ENCODE results near the gene COL23A1. TPM values are rescaled to one million over a fixed set of nuclear protein-coding genes. Genes with fewer than 3 reads are reported as not detected.

Gene COL23A1
- polyA plus RNA-seq, 2 of the 4 experiments (the other 2 are of a cell fraction) = not detected

DNA sequence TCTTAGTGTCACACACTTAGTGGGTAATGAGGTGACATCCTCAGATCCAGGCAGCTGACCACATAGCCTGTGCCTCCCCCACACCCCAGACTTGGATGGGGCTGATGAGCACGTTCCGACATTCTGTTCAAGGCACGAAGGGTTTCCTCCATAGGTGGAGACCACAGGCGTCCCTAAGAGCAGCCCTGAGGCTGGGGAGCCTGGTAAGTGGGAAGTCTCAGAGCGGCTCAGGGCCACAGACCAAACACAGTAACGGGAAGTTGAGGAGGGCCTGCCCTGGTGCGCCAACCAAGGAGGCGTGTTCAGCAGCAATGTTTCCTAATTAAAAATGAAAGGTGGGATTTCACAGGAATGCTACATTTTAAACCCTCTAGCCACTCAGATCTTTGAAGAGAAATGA is 255.3 kb downstream of the COL23A1 start (continued):
- TF ChIP-seq ATOH8 (CRISPR knock-in tag; IDR thresholded peaks at IDR 0.05; ENCODE audit: low read depth) = no peak
- no peak for TF ChIP-seq EHMT2 (IDR thresholded peaks at IDR 0.05; ENCODE audit: low read depth)

- CTCF ChIA-PET = no interaction called here
- no peak for ATAC-seq
These were observed 256.2 kb downstream of the COL23A1 start for GRCh38 chr5:178333821-178334481.

GRCh38 chr5:178332210-178332641 is 258.0 kb downstream of the COL23A1 start:
- CTCF ChIA-PET = no interaction called here
- no peak for FAIRE-seq
- ATAC-seq = no peak
- no peak overlapping the region for H3K27ac ChIP-seq
- H3K4me2 ChIP-seq = no peak overlapping the region
- DNase-seq (ENCODE audit: low read depth in 1 of 2, low spot score in 1 of 2) = no peak
- H3K9me3 ChIP-seq = no peaks in the 10 kb centered on the region
- H3K4me3 ChIP-seq = no peak overlapping the region
- 58% methylated on average over 6 of the region's 7 CpGs for WGBS (ENCODE audit: missing lambda C conversion rate)
- no peaks in the 10 kb centered on the region for H3K4me1 ChIP-seq
- TF ChIP-seq NFE2L2 (conservative IDR thresholded peaks at IDR 0.05; ENCODE audit: low read length) (no peak), MAZ (IDR thresholded peaks at IDR 0.05; ENCODE audit: borderline replicate concordance, low read depth, low read length) (no peak), ESRRA (IDR thresholded peaks at IDR 0.05; ENCODE audit: borderline replicate concordance, low read length) (no peak)
- POLR2A ChIA-PET = no interaction called here

More at GRCh38 chr5:178333821-178334481, 256.2 kb downstream of the COL23A1 start:
- Histone ChIP-seq H3K9me3 (no peaks in the 10 kb centered on the region), H3K4me2 (no peak overlapping the region), H3K4me3 (no peak overlapping the region), H3K27ac (no peak overlapping the region), H3K4me1 (no peaks in the 10 kb centered on the region)
- POLR2A ChIA-PET = no interaction called here
- FAIRE-seq = no peak
- WGBS (ENCODE audit: missing lambda C conversion rate) = 50% methylated on average over 20 of the region's 21 CpGs
- TF ChIP-seq HOXB5 (CRISPR knock-in tag; IDR thresholded peaks at IDR 0.05) = no peak
- no peak for TF ChIP-seq NPAS2 (CRISPR knock-in tag; IDR thresholded peaks at IDR 0.05; ENCODE audit: borderline replicate concordance)
- no peak for TF ChIP-seq MYC (IDR thresholded peaks at IDR 0.05; ENCODE audit: borderline replicate concordance, low read length)
- TF ChIP-seq, protein P1, sequence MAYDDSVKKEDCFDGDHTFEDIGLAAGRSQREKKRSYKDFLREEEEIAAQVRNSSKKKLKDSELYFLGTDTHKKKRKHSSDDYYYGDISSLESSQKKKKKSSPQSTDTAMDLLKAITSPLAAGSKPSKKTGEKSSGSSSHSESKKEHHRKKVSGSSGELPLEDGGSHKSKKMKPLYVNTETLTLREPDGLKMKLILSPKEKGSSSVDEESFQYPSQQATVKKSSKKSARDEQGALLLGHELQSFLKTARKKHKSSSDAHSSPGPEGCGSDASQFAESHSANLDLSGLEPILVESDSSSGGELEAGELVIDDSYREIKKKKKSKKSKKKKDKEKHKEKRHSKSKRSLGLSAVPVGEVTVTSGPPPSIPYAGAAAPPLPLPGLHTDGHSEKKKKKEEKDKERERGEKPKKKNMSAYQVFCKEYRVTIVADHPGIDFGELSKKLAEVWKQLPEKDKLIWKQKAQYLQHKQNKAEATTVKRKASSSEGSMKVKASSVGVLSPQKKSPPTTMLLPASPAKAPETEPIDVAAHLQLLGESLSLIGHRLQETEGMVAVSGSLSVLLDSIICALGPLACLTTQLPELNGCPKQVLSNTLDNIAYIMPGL (CRISPR knock-in tag; IDR thresholded peaks at IDR 0.05; ENCODE audit: borderline replicate concordance) = no peak
- no peak for TF ChIP-seq PHF8 (IDR thresholded peaks at IDR 0.05; ENCODE audit: borderline replicate concordance, low read depth)
- no peak for TF ChIP-seq FOSB (CRISPR knock-in tag; IDR thresholded peaks at IDR 0.05)
- TF ChIP-seq SREBF2 (IDR thresholded peaks at IDR 0.05) = no peak
- TF ChIP-seq CBX8 (IDR thresholded peaks at IDR 0.05) = no peak
- no peak for TF ChIP-seq MAX (IDR thresholded peaks at IDR 0.05)
- TF ChIP-seq RNF2 (IDR thresholded peaks at IDR 0.05; ENCODE audit: borderline replicate concordance, low read depth) = no peak
- no peak for TF ChIP-seq RCOR1 (IDR thresholded peaks at IDR 0.05; ENCODE audit: low read depth, low read length)
- no peak for TF ChIP-seq EHF (CRISPR knock-in tag; IDR thresholded peaks at IDR 0.05)
- no peak for TF ChIP-seq HOXB13 (CRISPR knock-in tag; IDR thresholded peaks at IDR 0.05; ENCODE audit: low read depth)
- no peak for TF ChIP-seq RARB (CRISPR knock-in tag; IDR thresholded peaks at IDR 0.05)
- no peak for TF ChIP-seq JUNB (IDR thresholded peaks at IDR 0.05)
- TF ChIP-seq ESRRA (IDR thresholded peaks at IDR 0.05; ENCODE audit: borderline replicate concordance, low read length) = no peak
- TF ChIP-seq EP300 (IDR thresholded peaks at IDR 0.05) = no peak
- TF ChIP-seq, protein P2, sequence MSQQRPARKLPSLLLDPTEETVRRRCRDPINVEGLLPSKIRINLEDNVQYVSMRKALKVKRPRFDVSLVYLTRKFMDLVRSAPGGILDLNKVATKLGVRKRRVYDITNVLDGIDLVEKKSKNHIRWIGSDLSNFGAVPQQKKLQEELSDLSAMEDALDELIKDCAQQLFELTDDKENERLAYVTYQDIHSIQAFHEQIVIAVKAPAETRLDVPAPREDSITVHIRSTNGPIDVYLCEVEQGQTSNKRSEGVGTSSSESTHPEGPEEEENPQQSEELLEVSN (IDR thresholded peaks at IDR 0.05; ENCODE audit: borderline replicate concordance, low read depth) = no peak
- no peak for TF ChIP-seq NR3C1 (IDR thresholded peaks at IDR 0.05)
- no peak for TF ChIP-seq CBX2 (IDR thresholded peaks at IDR 0.05; ENCODE audit: borderline replicate concordance, low read depth)
- no peak for DNase-seq (ENCODE audit: low read depth in 1 of 2, low spot score in 1 of 2)

All from A549 (cell line).